ENCODE measurements around the gene UQCR10.
"Not testable (repeated sequence)": the region's sequence is repeated elsewhere in the genome, so short reads cannot be mapped to it uniquely, and the experiment has no call there.

UQCR10 gene

GRCh38 chr22:29737251-29738117 lies 29.7 kb upstream of the UQCR10 start:
- DNase-seq (ENCODE audit: low spot score): no peak

- DNase-seq (ENCODE audit: low spot score): no peak
Observed at GRCh38 chr22:29738118-29738815, 28.9 kb upstream of the UQCR10 start.

GRCh38 chr22:29739346-29739875 lies 27.8 kb upstream of the UQCR10 start:
- no peak for DNase-seq (ENCODE audit: low spot score)

- no peak for DNase-seq (ENCODE audit: low spot score)
Observed at GRCh38 chr22:29740216-29740615, 27.0 kb upstream of the UQCR10 start.

- no peak for DNase-seq (ENCODE audit: low spot score)
Observed at GRCh38 chr22:29741926-29742325, 25.2 kb upstream of the UQCR10 start.

- no peak for DNase-seq (ENCODE audit: low spot score)
Observed at GRCh38 chr22:29742326-29742725, 24.8 kb upstream of the UQCR10 start.

- DNase-seq (ENCODE audit: low spot score): no peak
Observed at GRCh38 chr22:29744902-29745301, 22.3 kb upstream of the UQCR10 start.

- DNase-seq (ENCODE audit: low spot score): no peak
Observed at GRCh38 chr22:29747832-29748231, 19.3 kb upstream of the UQCR10 start.

GRCh38 chr22:29748248-29748893 lies 18.8 kb upstream of the UQCR10 start:
- peak; percentile 42 for DNase-seq (ENCODE audit: low spot score)

GRCh38 chr22:29750029-29750428 lies 17.1 kb upstream of the UQCR10 start:
- no peak for DNase-seq (ENCODE audit: low spot score)

GRCh38 chr22:29750559-29751538 lies 16.3 kb upstream of the UQCR10 start:
- DNase-seq (ENCODE audit: low spot score): no peak

- no peak for DNase-seq (ENCODE audit: low spot score)
Observed at GRCh38 chr22:29751669-29752068, 15.5 kb upstream of the UQCR10 start.

- no peak for DNase-seq (ENCODE audit: low spot score)
Observed at GRCh38 chr22:29753808-29754657, 13.1 kb upstream of the UQCR10 start.

- not testable (repeated sequence) for DNase-seq (ENCODE audit: low spot score)
Observed at GRCh38 chr22:29754658-29755395, 12.3 kb upstream of the UQCR10 start.

GRCh38 chr22:29755889-29756288 lies 11.3 kb upstream of the UQCR10 start:
- no peak for DNase-seq (ENCODE audit: low spot score)

- no peak for DNase-seq (ENCODE audit: low spot score)
Observed at GRCh38 chr22:29756341-29756740, 10.8 kb upstream of the UQCR10 start.

- DNase-seq (ENCODE audit: low spot score): no peak
Observed at GRCh38 chr22:29757096-29757495, 10.1 kb upstream of the UQCR10 start.

- no peak for DNase-seq (ENCODE audit: low spot score)
Observed at GRCh38 chr22:29758068-29758622, 9.0 kb upstream of the UQCR10 start.

GRCh38 chr22:29758959-29759358 lies 8.2 kb upstream of the UQCR10 start:
- no peak for DNase-seq (ENCODE audit: low spot score)

All from SW480 (cell line).